Mammary epithelial cell (primary cell): ENCODE data around the gene MAN1A2.

ENCODE experiments used
- EZH2 ChIP-seq: IDR thresholded peaks from 2 replicates; pipeline ENCODE4 v1.6.1; 2012; ENCODE audit warnings: low read length, inconsistent platforms, borderline replicate concordance
- TF ChIP-seq, protein P1 (sequence below), 2 donors: IDR thresholded peaks in 1 of 2; conservative IDR thresholded peaks in 1 of 2; 2 replicates each; pipeline ENCODE4 v1.5.1; 2011 to 2012; ENCODE audit warnings: inconsistent platforms in 2 of 2, low read length in 2 of 2, mild to moderate bottlenecking in 2 of 2, control low read depth in 1 of 2, low read depth in 1 of 2; ENCODE audit not compliant: insufficient read depth in 1 of 2; ENCODE audit errors: extremely low read depth in 1 of 2

GRCh38 chr1:117324357-117324756 lies 42.9 kb upstream of the MAN1A2 start:
- TF ChIP-seq, protein P1, sequence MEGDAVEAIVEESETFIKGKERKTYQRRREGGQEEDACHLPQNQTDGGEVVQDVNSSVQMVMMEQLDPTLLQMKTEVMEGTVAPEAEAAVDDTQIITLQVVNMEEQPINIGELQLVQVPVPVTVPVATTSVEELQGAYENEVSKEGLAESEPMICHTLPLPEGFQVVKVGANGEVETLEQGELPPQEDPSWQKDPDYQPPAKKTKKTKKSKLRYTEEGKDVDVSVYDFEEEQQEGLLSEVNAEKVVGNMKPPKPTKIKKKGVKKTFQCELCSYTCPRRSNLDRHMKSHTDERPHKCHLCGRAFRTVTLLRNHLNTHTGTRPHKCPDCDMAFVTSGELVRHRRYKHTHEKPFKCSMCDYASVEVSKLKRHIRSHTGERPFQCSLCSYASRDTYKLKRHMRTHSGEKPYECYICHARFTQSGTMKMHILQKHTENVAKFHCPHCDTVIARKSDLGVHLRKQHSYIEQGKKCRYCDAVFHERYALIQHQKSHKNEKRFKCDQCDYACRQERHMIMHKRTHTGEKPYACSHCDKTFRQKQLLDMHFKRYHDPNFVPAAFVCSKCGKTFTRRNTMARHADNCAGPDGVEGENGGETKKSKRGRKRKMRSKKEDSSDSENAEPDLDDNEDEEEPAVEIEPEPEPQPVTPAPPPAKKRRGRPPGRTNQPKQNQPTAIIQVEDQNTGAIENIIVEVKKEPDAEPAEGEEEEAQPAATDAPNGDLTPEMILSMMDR (conservative IDR thresholded peaks at IDR 0.05 in 1 of 2, IDR thresholded peaks at IDR 0.05 in 1 of 2; ENCODE audit: extremely low read depth in 1 of 2, insufficient read depth in 1 of 2, low read depth in 1 of 2, low read length in 2 of 2) = no peak
- no peak for TF ChIP-seq EZH2
